Activated CD4-positive, alpha-beta T cell treated with anti-CD3 and anti-CD28 coated beads for 36 hours (primary cell): ENCODE measurements around the gene TTC16. TPM values are rescaled to one million over a fixed set of nuclear protein-coding genes. Genes with fewer than 3 reads are reported as not detected.

Experiments used
- ATAC-seq: fragments of 200-7000 bp; cut with Tn5 transposase; one replicate; pipeline ENCODE4 v1.10.0; 2021; ENCODE audit warnings: mild to moderate bottlenecking, moderate library complexity
- CTCF ChIA-PET: fragments of 350-600 bp; sonication (Branson Sonifier 250); formaldehyde crosslinking; loops from one replicate; lab custom pipeline; 2021; ENCODE audit warnings: antibody characterized with exemption; lab: Charles Lee
- POLR2A ChIA-PET: fragments of 350-600 bp; sonication (Branson Sonifier 250); formaldehyde crosslinking; loops from one replicate; lab custom pipeline; 2021; ENCODE audit warnings: antibody characterized with exemption, inconsistent platforms; lab: Charles Lee
- DNase-seq: peaks from one replicate; pipeline ENCODE4 v3.0.0-alpha.2; 2020
- H3K27ac Mint-ChIP-seq: one replicate; pipeline ENCODE4 v1.8.0; 2021; ENCODE audit warnings: mixed read lengths
- H3K27me3 Mint-ChIP-seq: one replicate; pipeline ENCODE4 v1.8.0; 2021; ENCODE audit warnings: mixed read lengths
- H3K36me3 Mint-ChIP-seq: one replicate; pipeline ENCODE4 v1.8.0; 2021; ENCODE audit warnings: low read depth, mixed read lengths
- H3K4me1 Mint-ChIP-seq: one replicate; pipeline ENCODE4 v1.8.0; 2021; ENCODE audit warnings: mixed read lengths
- H3K4me3 Mint-ChIP-seq: one replicate; pipeline ENCODE4 v1.8.0; 2021; ENCODE audit warnings: mild to moderate bottlenecking, moderate library complexity, mixed read lengths
- H3K9me3 Mint-ChIP-seq: one replicate; pipeline ENCODE4 v1.8.0; 2021; ENCODE audit warnings: low read depth, mixed read lengths
- intact Hi-C, 2 experiments: fragments of 100-400 bp; cut with DNase I in 1 of 2; cut with micrococcal nuclease in 1 of 2; formaldehyde crosslinking; loops; one replicate each; pipeline versions ENCODE4 v1.14.2 to v1.15.1; 2022 to 2024; cut with DNase I, micrococcal nuclease
- total RNA-seq, 2 experiments: library from RNA; stranded (reverse); gene quantifications; one replicate each; pipeline ENCODE4 v1.2.3, GENCODE V29; 2021

The TTC16 gene
- total RNA-seq, 2 experiments from 2014 or later, result 0.16 to 0.30 TPM

DNA sequence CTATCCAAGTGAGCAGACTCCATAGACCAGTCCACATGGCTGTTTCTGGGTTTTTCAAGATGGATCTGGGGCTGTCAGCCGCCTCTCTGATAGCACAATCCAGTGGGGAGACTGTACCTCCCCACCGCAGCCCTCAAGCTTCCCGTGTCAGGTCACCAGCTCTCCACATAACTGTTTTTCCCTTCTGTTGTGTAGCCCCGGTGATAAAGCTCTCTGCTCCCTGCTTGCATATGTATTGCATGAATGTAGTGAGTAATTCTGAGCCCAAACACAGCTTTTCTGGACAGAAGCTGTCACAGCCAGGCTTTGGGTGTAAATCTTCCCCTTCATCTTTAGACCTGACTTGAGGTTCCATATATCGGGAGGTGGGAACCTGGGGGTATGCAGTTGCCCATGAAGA, 32.2 kb upstream of the TTC16 start:
- H3K27me3 Mint-ChIP-seq, result no peaks in the 10 kb centered on the region
- ChIA-PET CTCF (interaction anchor here (0.7 to 0.9 kb wide), 2 partner anchors 10 to 450 kb away, joined by 3 read pairs; no protein-coding TSS in a partner anchor), POLR2A (interaction anchor here (0.6 kb wide), 2 partner anchors 181 to 195 kb away, joined by 3 to 4 read pairs; no protein-coding TSS in a partner anchor)
- no peaks in the 10 kb centered on the region for H3K9me3 Mint-ChIP-seq
- no peak for ATAC-seq
- no peak for DNase-seq
- H3K4me1 Mint-ChIP-seq, result no peaks in the 10 kb centered on the region
- H3K36me3 Mint-ChIP-seq, result no peaks in the 10 kb centered on the region
- no peak overlapping the region for H3K27ac Mint-ChIP-seq
- H3K4me3 Mint-ChIP-seq, result no peak overlapping the region
- intact Hi-C loops, result no loop called here

DNA sequence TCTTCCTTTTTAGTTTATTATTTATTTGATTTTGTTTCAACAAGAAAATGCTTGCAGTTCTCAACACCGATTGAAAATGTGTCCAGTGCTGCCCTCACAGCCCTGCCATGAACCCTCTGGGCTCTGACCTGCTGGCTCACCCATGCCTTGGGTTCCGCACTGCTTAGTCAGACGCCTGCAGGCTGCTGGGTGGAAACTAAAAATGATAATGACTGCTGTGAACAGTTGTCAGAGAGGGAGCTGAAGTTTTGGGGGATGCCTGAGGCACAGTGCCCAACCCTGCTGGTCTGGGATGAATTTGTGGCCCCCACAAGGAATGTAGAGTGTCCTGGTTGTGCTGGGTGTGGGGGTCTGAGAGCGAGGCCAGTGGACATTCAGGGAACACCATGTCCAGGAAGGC, 31.3 kb upstream of the TTC16 start:
- intact Hi-C loops, result no loop called here
- ChIA-PET CTCF (no interaction called here), POLR2A (interaction anchor here (0.6 kb wide), 2 partner anchors 180 to 186 kb away, joined by 3 read pairs; no protein-coding TSS in a partner anchor)
- DNase-seq (no peak), ATAC-seq (no peak)
- Mint-ChIP-seq H3K9me3 (no peaks in the 10 kb centered on the region), H3K4me3 (no peak overlapping the region), H3K36me3 (no peaks in the 10 kb centered on the region), H3K27me3 (no peaks in the 10 kb centered on the region), H3K27ac (no peak overlapping the region), H3K4me1 (no peaks in the 10 kb centered on the region)

DNA sequence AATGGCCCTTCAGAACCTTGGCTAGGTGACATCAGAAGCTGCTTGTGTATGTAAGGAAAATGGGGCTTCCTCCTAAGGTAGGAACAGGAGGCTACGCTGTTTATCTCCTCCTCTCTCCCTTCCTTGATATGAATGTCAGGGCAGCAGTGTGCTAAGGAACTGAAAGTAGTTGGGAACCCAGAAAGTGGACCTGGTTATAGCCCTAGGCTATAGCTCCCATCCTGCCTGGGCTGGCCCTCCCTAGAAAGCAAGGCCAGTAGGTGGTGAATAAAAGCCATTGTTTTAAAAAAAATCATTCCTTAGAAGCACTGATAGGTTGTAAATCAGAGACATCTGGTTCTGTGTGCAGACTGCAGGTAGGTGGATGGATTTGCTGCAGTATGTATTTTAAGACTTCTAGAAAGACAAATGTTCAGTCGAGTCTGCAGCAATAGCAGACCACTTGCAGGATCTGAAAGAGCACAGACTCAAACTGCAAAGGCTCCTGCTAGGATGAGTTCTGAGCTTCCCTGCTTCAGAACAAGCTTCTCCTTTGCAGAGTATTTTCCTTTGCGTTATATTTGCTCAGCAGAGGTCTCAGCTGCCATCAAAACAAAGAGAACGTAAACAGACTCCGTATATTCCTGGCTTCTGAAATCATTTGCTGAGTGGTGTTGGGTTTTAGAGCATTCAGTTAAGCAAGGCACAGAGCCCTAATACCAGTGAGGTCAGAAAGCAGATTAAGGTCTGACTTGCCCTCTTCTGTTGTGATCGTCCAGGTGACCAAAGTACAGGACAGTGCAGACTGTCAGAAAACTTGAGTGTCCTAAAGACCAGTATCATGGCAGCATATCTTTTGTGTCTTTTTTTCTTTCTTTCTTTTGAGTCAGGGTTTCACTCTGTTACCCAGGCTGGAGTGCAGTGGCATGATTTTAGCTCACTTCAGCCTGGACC, 29.2 kb upstream of the TTC16 start:
- CTCF ChIA-PET, result no interaction called here
- no peaks in the 10 kb centered on the region for H3K9me3 Mint-ChIP-seq
- intact Hi-C loops, result no loop called here
- POLR2A ChIA-PET, result no interaction called here
- H3K4me1 Mint-ChIP-seq, result no peaks in the 10 kb centered on the region
- no peak overlapping the region for H3K27ac Mint-ChIP-seq
- no peaks in the 10 kb centered on the region for H3K36me3 Mint-ChIP-seq
- no peaks in the 10 kb centered on the region for H3K27me3 Mint-ChIP-seq
- no peak overlapping the region for H3K4me3 Mint-ChIP-seq
- DNase-seq (no peak), ATAC-seq (no peak)

DNA sequence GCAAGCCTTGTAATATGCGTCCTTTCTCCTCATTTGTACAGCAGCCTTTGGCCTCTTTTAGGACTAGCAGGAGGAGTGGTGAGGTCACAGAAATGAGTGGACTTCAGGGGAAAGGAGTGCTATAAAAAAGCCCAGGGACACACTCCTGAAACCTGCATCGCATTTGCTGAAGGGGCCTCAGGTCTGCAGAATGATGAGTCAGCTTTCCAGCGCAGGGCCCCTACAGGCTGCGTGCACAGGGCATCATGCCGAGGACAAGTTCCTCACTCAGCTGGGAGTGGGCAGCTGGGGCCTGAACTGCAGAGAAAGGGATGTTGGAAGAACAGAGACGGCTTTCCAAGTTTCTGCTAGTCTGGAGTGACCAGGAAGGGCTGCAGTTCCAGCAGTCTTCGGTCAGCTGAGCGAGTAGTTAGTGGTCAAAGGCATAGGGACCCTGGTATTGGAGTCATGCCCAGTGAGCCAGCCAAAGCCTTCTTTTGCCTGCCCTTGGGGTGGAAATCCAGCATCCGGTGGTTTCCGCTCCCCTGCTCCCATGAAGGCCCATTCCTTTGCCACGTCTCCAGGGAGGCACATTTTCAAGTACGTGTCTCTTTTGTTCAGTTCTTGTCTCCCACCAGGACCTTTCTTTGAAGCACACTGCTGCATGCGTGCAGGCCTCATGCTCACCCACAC, 26.4 kb upstream of the TTC16 start:
- CTCF ChIA-PET, result no interaction called here
- POLR2A ChIA-PET, result no interaction called here
- Mint-ChIP-seq H3K4me1 (no peaks in the 10 kb centered on the region), H3K9me3 (no peaks in the 10 kb centered on the region), H3K4me3 (no peak overlapping the region), H3K36me3 (no peaks in the 10 kb centered on the region), H3K27me3 (no peaks in the 10 kb centered on the region), H3K27ac (no peak overlapping the region)
- no peak for DNase-seq
- ATAC-seq, result no peak
- intact Hi-C loops, result no loop called here

DNA sequence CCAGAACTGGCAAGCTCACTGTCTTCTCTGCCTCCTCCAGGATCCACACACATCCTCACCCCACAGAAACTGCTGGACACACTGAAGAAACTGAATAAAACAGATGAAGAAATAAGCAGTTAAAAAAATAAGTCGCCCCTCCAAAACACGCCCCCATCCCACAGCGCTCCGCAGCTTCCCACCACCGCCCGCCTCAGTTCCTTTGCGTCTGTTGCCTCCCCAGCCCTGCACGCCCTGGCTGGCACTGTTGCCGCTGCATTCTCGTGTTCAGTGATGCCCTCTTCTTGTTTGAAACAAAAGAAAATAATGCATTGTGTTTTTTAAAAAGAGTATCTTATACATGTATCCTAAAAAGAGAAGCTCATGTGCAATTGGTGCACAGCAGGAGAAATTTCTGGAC, 25.1 kb upstream of the TTC16 start:
- Mint-ChIP-seq H3K27me3 (no peaks in the 10 kb centered on the region), H3K4me3 (no peak overlapping the region), H3K36me3 (no peaks in the 10 kb centered on the region), H3K4me1 (no peaks in the 10 kb centered on the region), H3K27ac (no peak overlapping the region), H3K9me3 (no peaks in the 10 kb centered on the region)
- CTCF ChIA-PET, result no interaction called here
- POLR2A ChIA-PET, result interaction anchor here (0.6 kb wide), 1 partner anchor 175 kb away, joined by 3 read pairs; no protein-coding TSS in a partner anchor
- DNase-seq (no peak), ATAC-seq (no peak)
- intact Hi-C loops, result no loop called here

DNA sequence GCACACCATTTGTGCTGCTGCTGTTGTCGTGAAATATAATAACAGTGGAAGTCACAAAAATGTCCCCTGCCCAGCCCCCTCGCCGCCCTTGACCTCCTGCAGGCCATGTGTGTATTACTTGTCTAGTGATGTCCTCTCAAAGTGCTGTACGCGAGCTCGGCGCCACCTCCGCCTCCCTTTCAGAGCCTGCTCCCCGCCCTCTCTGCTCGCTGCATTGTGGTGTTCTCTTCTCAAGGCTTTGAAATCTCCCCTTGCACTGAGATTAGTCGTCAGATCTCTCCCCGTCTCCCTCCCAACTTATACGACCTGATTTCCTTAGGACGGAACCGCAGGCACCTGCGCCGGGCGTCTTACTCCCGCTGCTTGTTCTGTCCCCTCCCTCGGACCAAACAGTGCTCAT, 23.8 kb upstream of the TTC16 start:
- DNase-seq (no peak), ATAC-seq (no peak)
- CTCF ChIA-PET, result interaction anchor here (1.1 kb wide), 1 partner anchor 9 kb away, joined by 3 read pairs; no protein-coding TSS in a partner anchor
- Mint-ChIP-seq H3K4me1 (no peaks in the 10 kb centered on the region), H3K9me3 (no peaks in the 10 kb centered on the region), H3K27me3 (no peaks in the 10 kb centered on the region), H3K36me3 (no peaks in the 10 kb centered on the region), H3K4me3 (no peak overlapping the region), H3K27ac (no peak overlapping the region)
- POLR2A ChIA-PET, result no interaction called here
- intact Hi-C loops, result no loop called here

DNA sequence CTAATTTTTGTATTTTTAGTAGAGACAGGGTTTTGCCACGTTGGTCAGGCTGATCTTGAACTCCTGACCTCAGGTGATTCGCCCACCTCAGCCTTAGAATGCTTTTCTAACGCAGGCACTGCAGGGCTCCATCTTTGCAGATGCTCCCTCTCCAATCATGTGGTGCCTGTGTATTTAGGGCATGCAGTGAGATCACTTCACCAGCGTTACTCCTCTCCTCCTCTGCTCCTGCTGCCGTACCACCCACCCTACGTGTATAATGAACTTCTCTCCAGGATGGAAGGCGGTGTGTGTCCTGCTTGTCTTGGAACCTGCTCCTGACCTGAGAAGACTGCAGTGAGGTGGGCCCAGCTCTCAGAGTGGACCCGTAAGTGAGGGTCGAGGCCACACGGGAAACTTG, 22.7 kb upstream of the TTC16 start:
- Mint-ChIP-seq H3K36me3 (no peaks in the 10 kb centered on the region), H3K27me3 (no peaks in the 10 kb centered on the region), H3K4me3 (no peak overlapping the region), H3K27ac (no peak overlapping the region), H3K4me1 (no peaks in the 10 kb centered on the region), H3K9me3 (no peaks in the 10 kb centered on the region)
- ChIA-PET POLR2A (interaction anchor here (0.6 kb wide), 1 partner anchor 14 kb away, joined by 3 read pairs; the partner anchor contains the start of gene CFAP157), CTCF (no interaction called here)
- intact Hi-C loops, result no loop called here
- no peak for DNase-seq
- ATAC-seq, result no peak

DNA sequence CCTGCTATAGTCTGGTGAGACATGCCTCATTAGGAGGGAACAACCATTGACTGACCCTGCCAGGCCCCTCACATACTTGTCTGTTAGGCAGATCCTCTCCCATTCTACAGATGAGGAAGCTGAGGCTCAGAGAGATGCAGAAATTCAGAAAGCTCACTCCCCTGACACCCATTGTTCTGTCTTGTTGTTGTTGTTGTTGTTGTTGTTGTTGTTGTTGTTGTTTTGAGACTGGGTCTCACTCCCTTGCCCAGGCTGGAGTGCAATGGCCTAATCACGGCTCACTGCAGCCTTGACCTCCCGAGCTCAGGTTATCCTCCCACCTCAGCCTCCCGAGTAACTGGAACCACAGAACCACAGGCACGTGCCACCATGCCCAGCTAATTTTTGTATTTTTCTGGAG, 22.2 kb upstream of the TTC16 start:
- no peaks in the 10 kb centered on the region for H3K27me3 Mint-ChIP-seq
- no peak for DNase-seq
- intact Hi-C loops, result no loop called here
- no peak overlapping the region for H3K27ac Mint-ChIP-seq
- CTCF ChIA-PET, result interaction anchor here (0.8 kb wide), 1 partner anchor 229 kb away, joined by 3 read pairs; no protein-coding TSS in a partner anchor
- no peak for ATAC-seq
- H3K4me3 Mint-ChIP-seq, result no peak overlapping the region
- H3K9me3 Mint-ChIP-seq, result no peaks in the 10 kb centered on the region
- H3K36me3 Mint-ChIP-seq, result no peaks in the 10 kb centered on the region
- POLR2A ChIA-PET, result no interaction called here
- no peaks in the 10 kb centered on the region for H3K4me1 Mint-ChIP-seq

DNA sequence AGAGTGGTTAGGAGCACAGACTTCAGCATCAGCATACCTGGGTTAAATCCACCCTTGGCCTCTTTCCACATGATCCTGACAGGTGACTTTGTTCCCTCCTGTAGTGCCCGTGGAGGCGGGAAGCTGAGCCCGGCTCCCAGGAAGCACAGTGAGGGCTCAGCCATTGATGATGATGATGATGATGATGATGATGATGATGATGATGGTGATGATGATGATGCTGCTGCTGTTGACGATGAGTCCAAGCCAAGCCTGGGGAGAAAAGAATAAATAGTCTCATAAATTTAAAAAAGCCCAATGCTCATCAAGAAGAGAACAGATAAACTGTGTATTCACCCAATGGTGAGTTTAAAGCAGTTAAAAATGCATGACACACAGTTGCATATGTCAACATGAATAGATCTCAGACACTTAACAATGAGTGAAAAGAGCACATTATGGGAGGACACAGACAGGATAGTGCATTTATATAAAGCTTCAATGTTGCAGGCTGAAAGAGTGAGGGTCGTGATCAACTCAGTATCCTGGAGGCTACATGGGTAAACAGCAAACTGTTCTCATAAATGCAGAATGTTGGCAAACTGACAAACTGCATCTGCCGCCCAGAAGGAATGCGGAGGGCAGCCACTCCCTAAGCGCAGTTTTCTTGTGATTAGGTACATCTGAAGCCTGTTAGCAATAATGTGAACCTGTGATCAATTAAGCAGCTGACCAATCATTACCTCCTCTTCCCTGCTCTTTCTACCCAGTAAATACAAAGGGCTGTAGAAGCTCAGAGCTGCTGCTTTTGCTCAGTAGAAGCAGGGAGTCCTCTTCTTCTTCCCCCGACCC, 20.8 kb upstream of the TTC16 start:
- Mint-ChIP-seq H3K27ac (no peak overlapping the region), H3K4me3 (no peak overlapping the region), H3K9me3 (no peaks in the 10 kb centered on the region), H3K4me1 (peaks cover 11% of the 10 kb centered on the region), H3K27me3 (no peaks in the 10 kb centered on the region), H3K36me3 (no peaks in the 10 kb centered on the region)
- ChIA-PET POLR2A (no interaction called here), CTCF (interaction anchor here (0.7 kb wide), 1 partner anchor 288 kb away, joined by 4 read pairs; no protein-coding TSS in a partner anchor)
- ATAC-seq (no peak), DNase-seq (no peak)
- intact Hi-C loops, result no loop called here

DNA sequence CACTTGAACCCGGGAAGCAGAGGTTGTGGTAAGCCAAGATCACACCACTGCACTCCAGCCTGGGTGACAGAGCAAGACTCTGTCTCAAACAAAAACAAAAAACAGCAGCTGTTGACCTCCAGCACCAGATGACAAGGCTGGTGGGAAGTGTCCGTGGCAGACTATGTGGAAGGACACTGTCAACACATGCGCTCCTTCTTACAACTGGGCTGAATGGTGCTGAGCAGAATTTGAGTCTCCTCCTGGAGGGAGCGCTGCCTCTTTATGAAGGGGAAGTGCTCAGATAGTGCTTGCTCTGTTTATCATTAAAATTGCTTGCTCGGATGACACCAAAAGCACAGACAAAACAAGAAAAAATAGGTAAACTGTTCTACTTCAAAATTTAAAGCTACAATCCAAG, 18.3 kb upstream of the TTC16 start:
- CTCF ChIA-PET, result interaction anchor here (0.7 kb wide), 1 partner anchor 178 kb away, joined by 3 read pairs; no protein-coding TSS in a partner anchor
- Mint-ChIP-seq H3K36me3 (no peaks in the 10 kb centered on the region), H3K27me3 (no peaks in the 10 kb centered on the region), H3K9me3 (no peaks in the 10 kb centered on the region), H3K27ac (no peak overlapping the region), H3K4me1 (peaks cover 12% of the 10 kb centered on the region), H3K4me3 (no peak overlapping the region)
- POLR2A ChIA-PET, result no interaction called here
- intact Hi-C loops, result no loop called here
- ATAC-seq, result no peak
- no peak for DNase-seq

DNA sequence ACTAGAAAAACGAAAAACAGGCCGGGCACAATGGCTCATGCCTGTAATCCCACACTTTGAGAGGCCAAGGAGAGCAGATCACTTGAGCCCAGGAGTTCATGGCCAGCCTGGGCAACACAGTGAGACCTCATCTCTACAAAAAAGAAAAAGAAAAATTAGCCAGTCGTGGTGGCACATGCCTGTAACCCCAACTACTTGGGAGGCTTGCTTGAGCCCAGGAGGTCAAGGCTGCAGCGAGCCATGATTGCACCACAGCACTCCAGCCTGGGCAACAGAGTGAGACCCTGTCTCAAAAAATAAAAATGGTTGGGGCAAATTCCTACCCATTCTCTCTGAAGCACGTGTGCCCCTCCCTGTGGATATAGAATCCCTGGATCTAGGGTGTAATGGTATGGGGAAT, 17.5 kb upstream of the TTC16 start:
- Mint-ChIP-seq H3K4me3 (no peak overlapping the region), H3K36me3 (no peaks in the 10 kb centered on the region), H3K27me3 (no peaks in the 10 kb centered on the region), H3K4me1 (peaks cover 12% of the 10 kb centered on the region), H3K27ac (no peak overlapping the region), H3K9me3 (no peaks in the 10 kb centered on the region)
- ATAC-seq (no peak), DNase-seq (no peak)
- ChIA-PET POLR2A (no interaction called here), CTCF (interaction anchor here (0.7 kb wide), 2 partner anchors 194 to 313 kb away, joined by 3 read pairs; no protein-coding TSS in a partner anchor)
- intact Hi-C loops, result no loop called here
